ENCODE measurements around the gene TP53TG5.

Gene TP53TG5

DNA sequence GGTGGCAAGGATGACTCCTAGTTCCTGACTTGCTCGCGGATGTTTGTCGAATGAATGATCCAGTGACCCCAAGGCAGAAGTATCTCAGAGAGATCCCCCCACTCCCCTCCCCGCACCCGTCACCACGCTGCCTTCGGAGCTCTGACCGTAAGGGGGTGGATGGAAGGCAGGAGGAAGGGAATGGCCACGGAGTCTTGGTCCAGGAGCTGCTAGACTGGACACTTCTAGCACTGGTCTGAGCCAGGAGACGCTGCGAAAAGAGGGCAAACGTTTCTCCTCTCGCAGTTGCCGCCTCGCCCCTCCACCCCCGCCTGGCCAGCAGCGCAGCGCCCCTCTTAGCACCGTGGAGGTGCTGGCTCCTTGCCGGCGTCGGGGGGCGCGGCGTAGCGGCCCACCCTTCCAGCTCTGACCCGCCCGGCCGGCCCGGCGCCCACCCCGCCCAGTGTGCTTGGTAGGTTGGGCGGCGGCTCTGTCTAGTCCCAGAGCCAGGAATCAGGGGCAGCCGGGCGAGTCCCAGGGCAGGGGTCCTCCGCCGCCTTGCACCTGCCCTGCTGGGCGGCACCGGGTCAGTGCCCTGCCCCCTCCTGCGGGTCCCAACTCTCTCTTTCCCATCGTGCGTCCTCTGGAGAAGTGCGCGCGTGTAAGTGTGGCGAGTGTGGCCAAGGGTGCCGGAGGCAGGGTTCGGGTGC is 27.6 kb upstream of the TP53TG5 start:
- no peak for DNase-seq (ENCODE audit: low spot score)

DNA sequence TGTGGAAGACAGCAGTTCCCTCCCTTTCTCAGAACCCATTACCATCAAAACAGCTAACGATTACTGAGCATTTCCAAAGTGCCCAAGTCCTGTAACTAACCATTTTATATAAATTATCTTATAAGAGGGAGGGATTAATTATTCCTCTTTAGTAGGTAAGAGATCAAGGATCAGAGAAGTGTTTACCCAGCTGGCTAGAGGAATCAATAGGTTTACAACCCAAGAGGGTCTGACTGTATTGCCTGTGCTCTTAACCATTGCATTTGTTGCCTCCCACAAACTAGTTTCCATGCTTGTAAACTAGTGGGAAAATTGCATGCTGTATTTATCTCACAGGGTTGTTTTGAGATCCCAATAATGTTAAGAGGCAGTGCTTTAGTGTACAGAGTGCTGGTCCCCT is 26.3 kb upstream of the TP53TG5 start:
- no peak for DNase-seq (ENCODE audit: low spot score)

DNA sequence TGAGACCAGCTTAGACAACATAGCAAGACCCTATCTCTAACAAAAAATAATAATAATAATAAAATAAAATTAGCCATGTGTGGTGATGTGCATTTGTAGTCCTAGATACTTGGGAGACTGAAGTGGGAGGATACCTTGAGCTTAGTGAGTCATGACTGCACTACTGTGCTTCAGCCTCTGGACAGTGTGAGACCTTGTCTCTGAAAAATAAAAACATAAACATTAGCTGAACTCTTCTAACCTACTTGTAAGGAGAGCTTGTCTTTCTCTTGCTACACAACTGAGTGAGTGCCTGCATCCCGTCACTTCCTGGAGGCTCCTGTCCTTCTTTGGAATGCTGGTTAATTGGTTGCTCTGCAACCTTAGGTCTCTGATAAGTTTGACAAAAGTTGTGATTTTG is 24.8 kb upstream of the TP53TG5 start:
- DNase-seq (ENCODE audit: low spot score) = no peak

DNA sequence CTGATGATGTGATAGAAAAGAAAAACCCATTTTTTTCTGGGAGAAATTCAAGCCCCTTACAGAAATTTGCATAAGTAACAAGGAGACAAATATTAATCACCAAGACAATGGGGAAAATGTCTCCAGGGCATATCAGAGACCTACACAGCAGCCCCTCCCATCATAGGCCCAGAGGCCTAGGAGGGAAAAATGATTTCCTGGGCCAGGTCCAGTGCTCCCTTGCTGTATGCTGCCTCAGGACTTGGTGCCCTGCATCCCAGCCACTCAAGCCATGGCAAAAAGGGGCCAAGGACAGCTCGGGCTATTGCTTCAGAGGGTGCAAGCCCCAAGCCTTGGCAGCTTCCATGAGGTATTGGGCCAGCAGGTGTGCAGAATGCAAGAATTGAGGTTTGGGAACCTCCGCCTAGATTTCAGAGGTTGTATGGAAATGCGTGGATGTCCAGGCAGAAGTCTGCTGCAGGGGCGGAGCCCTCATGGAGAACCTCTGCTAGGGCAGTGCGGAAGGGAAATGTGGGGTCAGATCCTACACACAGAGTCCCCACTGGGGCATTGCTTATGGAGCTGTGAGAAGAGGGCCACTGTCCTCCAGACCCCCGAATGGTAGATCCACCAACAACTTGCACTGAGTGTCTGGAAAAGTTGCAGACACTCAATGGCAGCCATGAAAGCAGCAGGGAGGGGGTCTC is 22.4 kb upstream of the TP53TG5 start:
- DNase-seq (ENCODE audit: low spot score) = no peak

DNA sequence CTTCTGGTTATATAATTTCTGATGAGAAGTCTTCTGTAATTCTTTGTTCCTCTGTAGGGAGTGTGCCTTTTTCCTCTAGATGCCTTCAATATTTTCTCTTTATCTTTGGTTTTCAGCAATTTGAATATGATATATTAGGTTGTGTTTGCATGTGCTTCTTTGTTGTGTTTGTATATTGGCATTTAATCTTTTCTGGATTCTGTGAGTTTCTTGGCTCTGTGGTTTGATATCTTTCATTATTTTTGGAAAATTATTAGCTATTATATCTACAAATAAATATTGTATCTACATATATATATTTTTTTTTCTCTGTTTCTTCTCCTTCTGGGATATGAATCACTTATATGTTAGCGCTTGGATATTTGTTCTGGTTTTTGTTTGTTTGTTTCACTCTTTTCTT is 20.9 kb upstream of the TP53TG5 start:
- DNase-seq (ENCODE audit: low spot score) = no peak

DNA sequence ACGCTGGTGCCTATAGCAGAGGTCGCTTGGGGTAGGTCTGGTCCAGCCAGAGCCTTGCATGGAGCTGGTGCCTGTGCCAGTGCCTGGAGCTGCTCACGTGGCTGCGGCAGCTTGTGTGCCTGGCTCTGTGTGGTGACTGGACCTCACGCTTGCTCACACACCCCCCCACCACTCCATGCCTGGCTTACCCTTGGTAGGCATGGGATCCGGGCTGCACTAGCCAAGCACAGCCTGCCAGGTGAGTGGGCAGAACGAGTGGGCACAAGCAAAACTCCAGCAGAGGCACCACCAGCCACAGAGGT is 16.9 kb upstream of the TP53TG5 start:
- DNase-seq (ENCODE audit: low spot score) = no peak

DNA sequence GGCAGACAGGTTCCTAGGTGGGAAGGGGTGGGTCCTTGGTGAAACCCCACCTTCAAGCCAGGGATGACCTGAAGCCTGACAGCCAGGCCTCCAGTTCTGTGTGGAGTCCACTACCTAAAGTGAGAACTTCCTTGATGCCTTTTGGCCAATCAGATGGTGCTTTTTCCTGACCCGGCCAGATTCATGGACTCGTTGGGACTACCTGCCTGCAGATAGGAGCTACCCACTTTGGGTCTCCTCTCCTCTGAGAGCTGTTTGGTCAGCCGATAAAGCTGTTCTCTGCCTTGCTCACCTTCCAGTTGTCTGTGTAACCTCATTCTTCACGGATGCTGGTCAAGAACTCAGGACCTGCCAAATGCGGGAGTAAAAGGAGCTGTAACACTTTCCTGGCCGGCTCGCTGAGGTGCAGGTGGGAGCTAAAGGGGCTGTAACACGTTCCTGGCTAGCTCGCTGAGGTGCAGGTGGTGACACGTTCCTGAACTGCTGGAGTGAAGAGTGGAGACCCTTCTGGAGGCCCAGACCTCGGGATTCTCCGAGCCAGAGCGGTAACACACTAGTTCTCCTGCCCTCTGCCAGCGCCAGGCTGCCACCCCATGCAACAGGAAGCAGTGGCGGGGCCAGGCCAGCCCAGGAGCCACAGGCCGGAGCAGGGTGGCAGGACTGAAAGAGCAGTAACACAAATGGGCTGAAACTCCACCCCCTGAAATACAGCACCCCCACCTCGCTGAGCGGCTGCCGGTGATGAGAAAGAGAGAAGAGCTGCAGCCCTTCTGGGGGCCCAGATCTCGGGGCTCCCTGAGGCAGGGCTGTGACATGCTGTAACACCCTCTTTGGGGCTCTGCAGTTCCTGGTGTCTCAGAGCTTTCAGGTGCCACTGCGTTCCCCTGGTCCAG is 16.3 kb upstream of the TP53TG5 start:
- no peak for DNase-seq (ENCODE audit: low spot score)

DNA sequence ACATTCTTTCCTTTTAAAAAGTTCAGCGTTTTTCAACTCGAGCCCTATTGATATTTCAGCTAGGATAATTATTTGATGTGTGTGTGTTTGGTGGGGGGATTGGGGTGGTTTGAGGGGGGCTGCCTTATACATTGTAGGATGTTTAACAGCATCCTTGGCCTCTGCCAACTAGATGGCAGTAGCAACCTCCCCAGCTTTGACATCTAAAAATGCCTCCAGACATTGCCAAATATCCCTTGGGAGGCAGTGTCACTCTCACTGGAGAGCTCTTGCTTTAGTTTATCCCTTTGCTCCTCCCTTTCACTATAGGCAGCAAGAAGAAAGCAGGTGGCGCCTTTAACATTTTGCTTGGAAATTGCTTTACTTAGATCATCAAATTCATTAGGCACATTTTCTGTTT is 14.6 kb upstream of the TP53TG5 start:
- peak; percentile 77 for DNase-seq (ENCODE audit: low spot score)

DNA sequence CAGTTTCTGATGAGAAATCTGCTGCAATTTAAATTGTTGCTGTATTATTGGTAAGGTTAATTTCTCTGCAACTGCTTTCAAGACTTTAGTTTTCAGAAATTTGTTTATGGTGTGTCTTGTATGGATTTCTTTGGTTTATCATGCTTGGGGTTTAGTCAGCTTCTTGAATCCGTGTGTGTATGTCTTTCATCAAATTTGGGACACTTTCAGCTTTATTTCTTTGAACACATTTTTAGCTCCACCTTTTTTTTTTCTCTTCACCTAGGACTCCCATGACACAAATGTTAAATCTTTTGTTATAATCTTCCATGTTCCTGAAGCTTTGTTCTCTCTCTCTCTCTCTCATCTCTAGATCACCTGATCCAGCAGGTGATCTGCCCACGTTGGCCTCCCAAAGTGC is 13.4 kb upstream of the TP53TG5 start:
- DNase-seq (ENCODE audit: low spot score) = no peak

DNA sequence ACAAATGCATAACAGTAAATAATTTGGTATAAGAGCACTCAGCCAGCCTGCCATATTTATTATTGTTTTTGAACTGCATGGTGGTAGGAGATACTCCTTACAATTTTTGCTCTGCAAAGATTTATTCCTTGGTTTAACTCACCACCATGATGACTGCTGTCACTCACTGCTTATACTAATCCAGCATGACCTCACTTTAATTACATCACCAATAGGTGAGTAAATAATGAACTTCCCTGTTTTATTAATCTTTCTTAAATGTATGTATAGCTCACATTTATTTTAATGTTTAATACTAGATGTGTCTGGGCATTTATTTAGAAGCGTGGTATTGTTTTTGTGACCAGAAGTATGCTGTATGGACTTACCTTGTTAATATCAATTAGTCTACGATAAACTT is 12.8 kb upstream of the TP53TG5 start:
- no peak for DNase-seq (ENCODE audit: low spot score)

DNA sequence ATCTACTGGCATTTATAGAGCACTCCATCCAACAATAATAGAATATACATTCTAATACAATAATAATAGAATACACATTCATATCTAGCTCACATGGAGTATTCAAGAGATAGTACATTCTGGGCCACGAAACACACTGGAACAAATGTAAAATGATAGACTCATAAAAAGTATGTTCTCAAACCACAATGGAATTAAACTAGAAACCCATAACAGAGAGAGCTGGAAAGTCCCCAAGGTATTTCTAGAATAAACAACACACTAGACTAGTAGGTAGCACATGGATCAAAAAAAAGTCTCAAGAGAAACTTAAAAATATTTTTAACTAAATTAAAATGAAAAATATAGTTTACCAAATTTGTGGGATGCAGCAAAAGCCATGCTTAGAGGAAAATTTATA is 9.1 kb upstream of the TP53TG5 start:
- no peak for DNase-seq (ENCODE audit: low spot score)

DNA sequence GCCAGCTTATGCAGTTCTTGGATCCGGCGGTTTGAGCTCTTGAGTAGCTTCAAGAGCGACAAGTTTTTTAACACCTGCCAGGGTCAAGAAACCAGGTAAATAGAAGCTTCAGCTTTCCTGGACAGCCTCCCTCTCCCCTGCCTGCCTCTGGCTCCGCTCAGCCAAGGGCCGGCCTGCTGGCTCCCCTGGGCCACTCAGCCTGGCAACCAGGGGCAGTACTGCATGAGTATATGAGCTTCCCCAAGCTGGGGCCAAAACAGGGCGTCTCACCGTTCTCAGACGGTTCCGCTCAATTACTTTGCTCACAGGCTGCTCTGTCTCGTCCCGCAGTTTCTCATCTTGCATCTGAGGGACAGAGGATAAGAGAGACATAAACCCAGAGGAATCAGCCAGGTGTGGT is 856 bp downstream of the TP53TG5 start:
- no peak for DNase-seq (ENCODE audit: low spot score)

DNA sequence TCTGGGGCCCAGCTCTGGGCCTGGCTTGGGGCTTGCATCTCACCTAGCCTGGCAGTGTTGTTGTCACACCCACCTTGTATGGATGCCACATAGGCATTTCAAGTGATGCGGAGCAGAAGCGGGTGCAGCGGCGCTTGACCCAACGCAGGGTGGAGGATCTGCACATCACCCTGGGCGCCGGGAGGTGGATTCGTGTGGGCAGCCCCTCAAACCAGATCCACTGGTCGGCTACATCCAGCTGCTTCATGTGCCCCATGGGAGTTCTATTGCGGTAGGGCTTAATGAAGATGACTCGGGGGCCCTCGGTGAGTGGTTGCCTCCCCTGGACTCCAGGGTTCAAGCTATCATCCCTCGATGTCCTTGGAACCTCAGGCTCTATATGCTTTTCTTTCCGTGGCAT is 3.2 kb downstream of the TP53TG5 start:
- no peak for DNase-seq (ENCODE audit: low spot score)

DNA sequence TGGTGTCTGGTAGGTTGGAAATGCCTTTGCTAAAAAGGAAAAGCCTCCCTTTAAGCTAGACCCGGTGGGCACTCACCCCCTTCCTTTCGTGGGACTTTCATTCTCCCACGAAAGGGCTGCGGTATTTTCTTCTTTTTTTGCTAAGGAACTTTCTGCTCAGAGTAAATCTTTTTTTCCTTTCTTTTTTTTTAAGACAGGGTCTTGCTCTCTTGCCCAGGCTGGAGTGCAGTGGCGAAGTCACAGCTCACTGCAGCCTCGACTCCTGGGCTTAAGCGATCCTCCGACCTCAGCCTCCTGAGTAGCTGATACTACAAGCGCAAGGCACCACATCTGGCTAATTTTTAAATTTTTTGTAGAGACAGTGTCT is 4.0 kb downstream of the TP53TG5 start:
- no peak for DNase-seq (ENCODE audit: low spot score)

DNA sequence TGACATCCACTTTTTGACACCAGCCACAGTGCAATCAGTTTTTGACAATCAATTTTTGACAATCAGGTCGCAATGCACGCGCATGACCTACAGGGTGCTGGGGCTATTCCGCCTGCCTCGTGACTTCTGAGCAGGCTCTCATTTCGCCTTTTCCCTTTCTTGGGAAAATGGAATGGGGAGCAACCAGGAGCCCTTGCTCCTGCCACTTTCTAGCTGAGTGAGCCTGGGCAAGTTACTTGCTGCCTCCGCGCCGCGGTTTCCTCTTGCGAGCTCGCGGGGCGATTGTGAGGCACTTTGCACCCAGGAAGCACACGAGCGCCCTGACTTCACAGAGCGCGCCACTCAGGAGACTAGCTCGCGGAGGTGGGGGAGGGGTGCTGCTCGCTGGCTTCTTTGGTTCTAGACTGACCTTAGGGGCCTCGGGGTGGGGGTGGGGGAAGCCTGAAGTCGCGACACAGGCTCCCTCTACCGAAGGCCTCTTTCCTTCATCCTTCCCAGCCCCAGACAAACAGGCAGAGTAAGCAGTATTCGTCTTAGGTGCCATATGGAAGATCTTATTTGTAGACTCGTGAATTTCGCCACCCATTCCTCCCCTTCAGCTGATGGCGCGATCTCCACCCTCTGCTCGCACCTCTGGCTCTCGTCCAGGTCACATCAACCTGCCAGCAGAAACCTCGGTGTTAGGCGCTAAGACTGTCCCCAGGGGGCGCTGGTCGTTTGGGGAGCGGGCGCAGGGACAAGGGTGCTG is 4.6 kb downstream of the TP53TG5 start:
- peak; percentile 94 for DNase-seq (ENCODE audit: low spot score)

DNA sequence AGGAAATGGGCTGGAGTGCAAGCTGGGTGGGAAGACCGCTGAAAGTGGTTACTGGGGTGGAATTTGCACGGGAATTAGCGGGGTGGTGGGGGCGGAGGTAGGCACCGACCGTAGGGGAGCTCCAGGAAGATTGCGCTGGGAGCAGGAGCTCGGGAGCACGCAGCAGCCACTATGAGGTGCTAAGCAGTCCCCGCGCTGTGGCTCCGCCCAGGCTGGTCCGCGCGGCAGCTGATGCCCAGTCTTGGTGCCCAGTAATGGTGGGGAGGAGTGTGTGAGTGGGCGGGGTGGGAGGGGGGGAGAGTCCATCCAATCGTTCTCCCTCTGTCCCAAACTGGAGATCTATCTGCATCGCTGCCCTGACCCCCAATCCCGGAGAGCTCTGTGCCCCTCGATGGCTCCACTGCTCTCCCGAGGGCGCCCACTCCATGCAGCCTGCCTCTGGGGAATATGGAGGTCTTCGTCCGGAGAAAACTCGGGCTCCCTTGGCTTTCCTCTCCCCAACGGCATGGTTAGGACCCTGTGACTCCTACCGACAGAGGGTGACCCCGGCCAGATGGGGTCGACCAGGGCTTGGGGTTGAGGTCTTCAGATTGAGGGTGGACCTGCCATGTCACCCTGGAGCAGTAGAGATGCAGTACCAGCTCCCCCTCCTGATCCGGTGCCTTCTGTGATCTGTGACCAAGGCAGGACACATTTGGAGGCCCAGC is 5.3 kb downstream of the TP53TG5 start:
- DNase-seq (ENCODE audit: low spot score) = peak; percentile 69

DNA sequence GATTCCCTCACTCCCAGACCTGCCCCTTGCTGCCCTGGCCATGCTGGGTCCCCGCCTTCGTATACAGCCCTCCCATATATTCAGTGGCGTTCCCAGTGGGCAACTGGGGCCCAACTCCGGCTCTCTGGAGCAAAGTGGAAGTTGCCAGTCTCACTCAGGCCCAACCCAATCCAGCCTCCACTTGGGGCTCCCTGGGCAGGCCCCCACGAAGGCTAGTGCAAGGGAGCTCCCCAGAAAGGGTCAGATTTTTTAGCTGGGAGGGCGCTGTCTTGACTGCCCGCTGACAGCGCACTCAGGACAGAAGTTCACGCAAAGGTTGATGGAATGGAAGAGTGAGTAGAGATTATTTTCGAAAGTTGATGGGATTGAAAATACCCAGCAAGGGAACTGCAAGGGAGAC is 5.9 kb downstream of the TP53TG5 start:
- DNase-seq (ENCODE audit: low spot score) = no peak

DNA sequence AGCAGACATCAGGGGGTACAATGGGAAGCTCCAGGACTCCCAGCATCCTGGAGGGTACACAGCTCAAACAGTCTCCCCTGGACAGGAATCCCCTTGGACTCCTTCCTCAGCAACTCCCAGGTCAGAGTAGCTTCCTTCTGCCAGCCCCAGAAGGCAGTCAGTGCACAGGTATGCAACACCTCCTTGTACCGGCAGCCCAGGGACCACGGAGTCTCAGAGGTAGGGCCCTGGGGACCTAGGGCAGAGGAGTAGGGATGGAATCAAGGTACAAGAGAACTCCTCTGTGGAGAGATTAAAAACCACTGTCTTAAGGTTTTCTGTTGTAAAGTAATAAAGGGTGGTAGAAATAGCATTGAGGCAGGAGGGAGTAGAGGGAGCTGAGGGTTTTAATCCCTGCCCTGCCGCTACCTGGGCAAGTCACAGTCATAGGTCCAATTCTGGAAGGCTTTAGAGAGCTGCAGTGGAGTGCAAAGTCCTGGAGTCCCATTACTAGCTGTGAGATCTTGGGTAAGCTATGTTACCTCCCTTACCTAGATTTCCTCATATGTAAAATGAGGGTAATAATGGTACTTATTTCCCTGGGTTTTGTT is 7.5 kb downstream of the TP53TG5 start:
- DNase-seq (ENCODE audit: low spot score) = no peak

DNA sequence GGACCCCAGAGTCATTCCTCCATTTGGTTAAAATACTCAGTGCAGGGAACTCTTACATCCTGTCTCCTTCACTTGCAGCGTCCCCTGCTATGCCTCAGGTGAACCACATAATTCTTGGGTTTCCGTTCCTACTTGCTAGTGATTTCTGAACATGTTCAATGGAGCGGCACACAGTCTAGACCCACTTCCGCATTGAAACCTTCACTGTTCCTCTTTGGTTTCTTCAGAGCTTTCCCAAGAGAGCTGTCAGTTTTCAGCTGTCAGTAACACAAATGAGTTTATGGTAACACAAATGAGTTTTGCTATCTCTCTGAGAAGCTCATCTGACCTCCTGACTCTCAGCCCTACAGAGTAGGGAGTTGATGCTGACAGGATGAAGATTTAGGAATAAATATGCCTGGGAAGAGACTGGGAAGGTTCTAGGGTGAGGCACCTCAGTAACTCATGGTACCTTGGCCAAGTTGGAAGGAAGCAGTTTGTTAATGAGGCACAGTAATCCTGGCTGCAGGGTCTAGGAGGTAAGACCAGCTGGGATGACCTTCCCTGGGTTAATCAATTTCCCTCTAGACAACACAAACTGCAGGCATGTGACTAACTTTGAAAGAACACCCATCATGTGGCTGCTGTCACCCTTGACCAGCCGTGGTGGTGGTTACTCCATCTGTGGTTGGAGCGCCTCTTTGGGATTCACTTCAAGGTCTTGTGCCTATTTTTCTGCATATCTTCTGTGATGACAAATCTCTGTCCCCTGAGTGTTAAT is 9.7 kb downstream of the TP53TG5 start:
- DNase-seq (ENCODE audit: low spot score) = peak; percentile 73

DNA sequence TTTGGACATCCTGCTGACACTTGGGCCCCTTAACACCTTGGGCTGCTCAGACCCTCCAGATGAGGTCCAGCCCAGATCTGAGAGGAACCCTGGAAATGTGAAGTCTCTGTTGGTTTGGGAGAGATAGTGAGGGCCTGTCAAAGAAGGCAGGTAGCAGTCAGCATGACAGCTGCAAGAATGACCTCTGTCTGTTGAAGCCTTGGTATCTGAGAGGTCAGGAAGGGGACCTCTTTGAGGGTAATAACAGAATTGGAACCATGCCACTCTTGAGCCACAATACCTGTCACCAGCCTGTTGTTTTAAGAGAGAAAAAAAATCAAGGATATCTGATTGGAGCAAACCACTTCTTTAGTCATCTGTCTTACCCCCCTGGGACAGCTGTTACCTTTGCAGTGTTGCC is 11.0 kb downstream of the TP53TG5 start:
- no peak for DNase-seq (ENCODE audit: low spot score)

DNA sequence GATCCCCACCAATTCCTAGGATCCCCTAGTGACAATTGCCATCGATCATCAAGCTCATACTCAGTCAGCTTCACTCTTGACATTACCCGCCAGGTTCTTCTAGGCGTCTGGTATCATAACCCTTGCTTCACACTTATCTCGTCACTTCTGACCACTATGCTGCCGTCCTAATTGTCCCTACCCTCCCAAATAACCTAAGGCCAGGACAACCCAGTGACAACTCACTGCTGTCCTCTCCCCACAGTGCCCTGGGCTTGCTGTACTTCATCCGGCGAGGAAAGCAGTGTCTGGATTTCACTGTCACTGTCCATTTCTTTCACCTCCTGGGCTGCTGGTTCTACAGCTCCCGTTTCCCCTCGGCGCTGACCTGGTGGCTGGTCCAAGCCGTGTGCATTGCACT is 11.5 kb downstream of the TP53TG5 start:
- DNase-seq (ENCODE audit: low spot score) = no peak
